ENCODE results near the gene NDP.

Gene NDP

GRCh38 chrX:43973249-43974099 lies at the start of gene NDP:
Gene NDP (minus strand): TSS chrX:43973390. CDS start chrX:43958645, 14,745 bp downstream.
- DNase-seq (ENCODE audit: low read depth in 2 of 2): no peak

GRCh38 chrX:44022964-44023363 lies 49.8 kb upstream of the NDP start:
- no peak for DNase-seq (ENCODE audit: low read depth in 2 of 2)

DNA sequence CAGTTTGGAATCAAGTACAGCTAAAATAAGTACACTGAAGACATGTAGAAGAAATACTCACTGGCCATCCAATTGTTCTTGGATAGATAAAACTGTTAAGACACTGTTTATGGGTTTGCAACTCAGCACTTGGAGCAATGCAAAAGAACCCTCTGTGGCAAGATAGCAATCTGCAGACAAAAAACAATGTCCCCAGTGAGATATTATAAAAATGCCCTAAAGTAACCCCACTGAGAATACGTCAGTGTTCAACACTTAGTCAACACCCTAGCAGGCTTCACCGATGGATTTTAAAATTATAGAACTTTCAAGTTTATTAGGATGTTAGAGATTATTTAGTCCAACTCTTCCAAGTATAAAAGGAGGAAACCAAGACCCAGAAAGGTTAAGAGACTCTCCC lies 47.5 kb upstream of the NDP start:
- no peak for DNase-seq (ENCODE audit: low read depth in 2 of 2)

- DNase-seq (ENCODE audit: low read depth in 2 of 2): no peak
Measured at GRCh38 chrX:44019911-44020310, 46.7 kb upstream of the NDP start.

GRCh38 chrX:44017676-44018075 lies 44.5 kb upstream of the NDP start:
- DNase-seq (ENCODE audit: low read depth in 2 of 2): no peak

DNA sequence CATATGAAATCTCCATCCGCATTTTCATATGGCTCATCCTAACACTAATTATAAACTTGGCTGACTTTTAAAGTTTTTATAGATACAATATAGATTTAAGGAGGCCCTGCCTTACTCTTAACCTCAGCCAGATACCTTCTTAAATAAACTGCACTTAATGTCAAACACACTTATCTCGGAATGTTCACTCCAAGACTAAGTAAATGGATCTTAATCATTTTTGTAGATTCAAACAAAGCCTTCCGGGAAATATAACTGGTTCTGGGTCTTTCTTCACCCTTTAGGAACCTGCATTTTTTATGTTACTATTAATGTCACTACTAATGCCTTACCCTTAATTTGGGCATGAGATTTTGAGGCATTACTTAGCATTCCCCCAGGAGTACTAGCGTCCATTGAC lies 43.7 kb upstream of the NDP start:
- DNase-seq (ENCODE audit: low read depth in 2 of 2): no peak

DNA sequence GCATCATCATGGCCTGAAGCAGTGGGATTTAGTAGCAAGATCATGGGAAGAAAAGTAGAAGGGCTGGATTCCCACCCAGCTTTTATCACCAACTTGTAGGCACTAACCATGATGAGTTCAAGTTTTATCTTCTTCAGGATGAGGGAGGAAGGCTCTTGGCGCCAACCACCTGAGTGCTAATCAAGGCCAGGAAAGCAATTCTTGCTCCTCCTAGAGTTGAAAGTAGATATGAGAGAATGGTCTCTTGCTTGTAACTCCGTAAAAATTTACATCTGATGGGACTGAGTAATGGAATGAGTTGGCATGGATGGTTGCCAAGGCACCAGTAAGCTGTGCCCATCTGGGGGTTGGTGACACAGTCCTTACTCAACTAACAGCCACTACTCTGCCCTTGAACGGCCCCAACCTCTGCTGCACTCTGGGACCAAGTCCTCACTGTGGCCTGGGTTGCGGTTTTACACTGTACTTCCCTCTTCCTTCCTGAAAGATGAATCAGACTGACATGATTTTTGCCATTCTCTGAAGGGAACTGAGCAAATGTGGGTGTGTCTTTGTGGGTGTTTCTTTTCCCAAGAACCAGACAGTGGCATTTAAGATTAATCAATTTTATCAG lies 39.4 kb upstream of the NDP start:
- peak in 1 of 2 donors; percentile 4 for DNase-seq (ENCODE audit: low read depth in 2 of 2)

DNA sequence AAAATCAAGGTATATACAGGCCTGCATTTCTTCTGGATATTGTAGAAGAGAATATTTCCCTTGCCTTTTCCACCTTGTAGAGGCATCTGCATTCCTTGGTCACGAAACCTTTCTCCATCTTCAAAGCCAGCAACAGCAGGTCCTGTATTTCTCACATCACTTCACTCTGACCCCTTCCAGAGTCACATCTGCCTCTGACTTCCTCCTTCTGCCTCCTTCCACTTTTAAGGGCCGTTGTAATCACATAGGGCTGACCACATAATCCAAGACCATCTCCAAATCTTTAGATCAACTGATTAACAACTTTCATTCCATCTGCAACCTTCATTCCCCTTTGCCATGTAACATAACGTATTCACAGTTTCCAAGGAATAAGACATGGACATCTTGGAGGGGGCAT lies 38.3 kb upstream of the NDP start:
- DNase-seq (ENCODE audit: low read depth in 2 of 2): no peak

GRCh38 chrX:44010626-44011025 lies 37.4 kb upstream of the NDP start:
- DNase-seq (ENCODE audit: low read depth in 2 of 2): no peak

GRCh38 chrX:44006081-44006480 lies 32.9 kb upstream of the NDP start:
- no peak for DNase-seq (ENCODE audit: low read depth in 2 of 2)

DNA sequence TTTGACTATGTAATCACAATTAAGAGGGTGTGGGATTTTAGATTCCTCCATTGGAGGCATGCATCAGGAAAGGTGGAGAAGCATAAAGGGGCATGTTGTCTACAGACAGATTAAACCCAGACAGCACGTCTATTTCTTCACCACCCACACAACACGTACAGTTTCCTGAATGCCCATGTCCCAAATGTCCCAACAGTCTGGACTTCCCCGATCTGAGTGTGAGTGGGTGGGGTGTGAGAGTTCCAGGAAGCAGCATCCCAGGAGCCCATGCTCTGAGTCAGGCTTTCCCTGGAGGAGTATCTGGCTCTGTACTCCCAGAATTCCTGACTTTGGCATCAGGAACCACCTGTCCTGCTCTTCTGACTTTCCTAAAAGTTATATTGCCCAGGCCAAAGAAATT lies 30.8 kb upstream of the NDP start:
- no peak for DNase-seq (ENCODE audit: low read depth in 2 of 2)

DNA sequence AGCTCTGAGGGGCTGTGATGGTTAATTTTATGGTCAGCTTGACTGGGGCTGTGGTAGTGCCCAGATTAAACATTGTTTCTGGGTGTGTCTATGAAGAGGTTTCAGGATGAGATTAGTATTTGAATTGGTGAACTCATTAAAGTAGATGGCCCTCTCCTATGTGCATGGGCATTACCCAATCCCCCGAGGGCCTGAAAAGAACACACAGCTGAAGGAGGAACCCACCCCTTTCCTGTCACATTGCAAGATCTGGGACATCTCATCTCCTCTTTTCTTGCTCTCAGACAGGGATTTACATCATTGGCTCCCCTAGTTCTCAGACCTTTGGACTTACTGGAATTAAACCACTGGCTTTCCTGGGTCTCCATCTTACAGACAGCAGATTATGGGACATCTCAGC lies 29.4 kb upstream of the NDP start:
- no peak for DNase-seq (ENCODE audit: low read depth in 2 of 2)

DNA sequence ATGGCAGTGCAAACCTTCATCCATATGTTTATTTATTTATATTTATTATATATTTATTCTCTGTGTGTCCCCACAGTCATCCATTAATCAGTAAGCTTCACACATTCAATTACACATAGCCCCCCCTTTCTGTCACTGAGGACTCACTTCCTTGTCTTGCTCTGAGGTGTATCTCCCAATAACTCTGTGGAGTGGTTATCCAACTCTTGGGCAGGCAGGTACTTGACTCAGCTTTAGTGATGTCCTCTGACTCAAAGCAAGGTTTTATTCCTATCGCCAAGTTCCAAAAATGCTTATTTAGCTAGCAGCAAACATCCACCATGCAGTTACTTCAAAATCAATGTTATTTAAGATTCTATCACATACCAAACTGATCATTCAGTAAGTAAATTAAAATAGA lies 25.2 kb upstream of the NDP start:
- no peak for DNase-seq (ENCODE audit: low read depth in 2 of 2)

DNA sequence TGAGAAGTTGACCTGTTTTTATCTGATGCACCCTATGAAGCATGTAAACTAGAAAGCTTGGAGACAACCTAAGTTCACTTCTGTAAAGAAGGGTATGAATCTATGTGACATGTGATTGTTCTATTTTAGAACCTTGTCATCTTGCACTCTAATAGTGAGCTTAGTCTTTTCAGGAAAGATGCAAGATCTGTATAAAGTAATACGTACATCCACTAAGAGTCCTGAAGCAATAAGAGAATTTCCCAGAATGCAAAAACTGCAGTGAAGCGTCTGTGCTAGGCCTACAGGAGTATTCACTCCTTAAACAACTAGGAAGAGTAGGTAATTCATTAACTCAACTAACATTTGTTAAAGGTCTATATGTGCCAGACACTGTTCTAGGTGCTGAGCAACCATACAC lies 23.3 kb upstream of the NDP start:
- no peak for DNase-seq (ENCODE audit: low read depth in 2 of 2)

DNA sequence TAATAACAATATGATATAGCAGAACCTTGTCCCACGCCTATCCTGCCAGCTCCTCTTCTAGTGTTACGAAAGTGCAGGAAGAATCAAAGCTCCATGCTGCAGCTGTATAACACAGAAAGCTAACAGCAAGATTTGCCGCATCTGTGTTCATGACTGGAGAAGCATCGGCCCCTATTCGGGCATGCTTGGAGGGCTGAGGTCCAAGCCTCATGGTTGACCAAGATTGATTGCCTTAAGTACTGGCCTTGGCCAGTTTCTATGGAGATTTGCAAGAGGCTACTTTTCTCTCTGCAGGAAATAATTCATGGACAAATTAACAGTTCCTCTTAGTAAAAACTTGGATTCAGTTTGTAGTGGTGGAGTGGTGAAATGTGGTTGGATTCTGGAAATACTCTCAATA lies 12.9 kb upstream of the NDP start:
- DNase-seq (ENCODE audit: low read depth in 2 of 2): no peak

DNA sequence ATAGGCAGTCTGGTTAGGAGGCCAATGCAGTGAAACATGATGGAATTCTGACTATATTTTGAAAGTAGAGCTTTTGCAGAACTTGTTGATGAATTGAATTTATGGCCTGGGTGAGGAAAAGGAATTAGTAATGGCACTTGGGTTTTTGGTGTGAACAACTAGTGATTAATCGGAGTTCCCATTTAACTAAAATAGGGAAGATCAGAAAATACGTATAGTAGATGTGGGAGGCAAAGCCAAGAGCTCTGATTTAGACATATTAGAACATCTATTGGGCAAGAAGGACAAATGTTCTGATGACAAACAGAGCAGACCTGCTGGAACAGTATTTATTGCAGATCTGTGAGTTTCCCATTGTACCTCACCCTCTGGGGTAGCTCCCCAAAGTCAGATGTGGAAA lies 12.3 kb upstream of the NDP start:
- no peak for DNase-seq (ENCODE audit: low read depth in 2 of 2)

DNA sequence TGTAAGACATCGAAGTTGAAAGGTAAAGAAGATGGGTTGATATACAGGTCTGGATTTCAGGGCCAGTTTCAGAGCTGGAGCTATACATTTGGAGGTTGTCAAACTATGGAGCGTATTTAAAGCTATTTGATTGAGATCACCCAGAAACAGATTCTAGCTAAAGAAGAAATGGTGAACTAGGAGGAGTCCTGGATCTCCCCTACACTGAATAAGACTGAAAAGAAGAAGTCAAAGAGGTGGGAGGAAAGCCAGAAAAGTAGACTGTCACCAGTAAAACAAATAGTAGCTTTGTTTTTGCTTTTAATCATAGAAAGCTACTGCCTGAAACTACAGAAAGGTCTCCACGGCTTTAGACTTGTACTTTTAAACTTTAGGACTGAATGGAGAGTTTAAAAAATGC lies 5.0 kb upstream of the NDP start:
- DNase-seq (ENCODE audit: low read depth in 2 of 2): no peak

GRCh38 chrX:43976205-43976604 lies 3.0 kb upstream of the NDP start:
- DNase-seq (ENCODE audit: low read depth in 2 of 2): no peak

- DNase-seq (ENCODE audit: low read depth in 2 of 2): no peak
Measured at GRCh38 chrX:43975796-43976195, 2.6 kb upstream of the NDP start.

DNA sequence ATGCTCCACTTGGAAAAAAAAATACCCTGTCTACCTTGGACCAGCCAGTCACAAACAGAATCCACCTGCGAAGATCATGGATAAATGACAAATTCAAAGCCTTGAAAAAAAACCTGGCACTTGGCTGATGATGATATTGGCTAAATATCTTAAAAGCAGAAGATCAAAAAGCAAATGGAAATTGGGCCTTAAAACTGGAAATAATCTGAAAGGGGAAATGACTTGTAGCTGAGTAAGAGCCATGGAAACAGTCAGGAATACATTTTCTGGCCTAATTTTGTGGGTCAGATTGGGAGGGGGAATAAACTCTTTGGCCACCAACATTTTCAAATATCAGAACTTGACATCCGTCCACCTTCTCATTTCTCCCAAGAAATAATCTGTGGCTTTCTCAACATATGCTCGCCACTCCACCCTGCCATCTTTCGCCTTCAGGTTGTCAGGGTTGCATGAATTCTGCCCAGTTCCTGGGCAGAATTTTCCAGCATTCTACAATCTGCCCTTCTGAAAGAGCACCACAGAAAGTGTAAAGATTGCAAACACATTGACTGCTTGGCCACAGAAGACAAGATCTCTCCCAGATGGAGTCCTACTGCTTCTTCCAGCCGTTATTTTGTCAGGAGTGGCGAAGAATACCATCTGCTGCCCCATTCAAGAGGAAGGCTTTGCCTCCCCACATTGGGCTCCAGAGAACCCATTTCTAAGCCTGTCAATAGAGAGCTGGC lies 1.7 kb upstream of the NDP start:
- DNase-seq (ENCODE audit: low read depth in 2 of 2): no peak

- DNase-seq (ENCODE audit: low read depth in 2 of 2): no peak
Measured at GRCh38 chrX:43974100-43974475, 898 bp upstream of the NDP start.

GRCh38 chrX:43971966-43972961 lies 926 bp downstream of the NDP start:
- DNase-seq (ENCODE audit: low read depth in 2 of 2): no peak
